NK-92 treated with Interleukin-12 subunit alpha and Interleukin-12 subunit beta, amount 100 ng/mL, for 24 hours (cell line): ENCODE data around the gene WAS.
"Not testable (repeated sequence)": the region's sequence is repeated elsewhere in the genome, so short reads cannot be mapped to it uniquely, and the experiment has no call there.

Source experiments
- DNase-seq: peaks from one replicate; lab custom pipeline; 2025; lab: John Stamatoyannopoulos, UW

Gene WAS

GRCh38 chrX:48683411-48683982, at the start of gene WAS:
Gene WAS, plus strand, starts transcription at chrX:48683799. Its CDS starts 55 bp downstream, at chrX:48683854.
- peak; percentile 13 for DNase-seq

- DNase-seq, result no peak
These were observed 47.3 kb upstream of the WAS start for GRCh38 chrX:48636301-48636700.

GRCh38 chrX:48636776-48637175, 46.8 kb upstream of the WAS start:
- no peak for DNase-seq

- no peak for DNase-seq
These were observed 37.9 kb upstream of the WAS start for GRCh38 chrX:48645669-48646068.

- DNase-seq, result no peak
These were observed 35.3 kb upstream of the WAS start for GRCh38 chrX:48648336-48648751.

- no peak for DNase-seq
These were observed 34.5 kb upstream of the WAS start for GRCh38 chrX:48649102-48649501.

- DNase-seq, result not testable (repeated sequence)
These were observed 31.5 kb upstream of the WAS start for GRCh38 chrX:48652055-48652579.

- DNase-seq, result not testable (repeated sequence)
These were observed 28.9 kb upstream of the WAS start for GRCh38 chrX:48654746-48655145.

GRCh38 chrX:48659686-48660085, 23.9 kb upstream of the WAS start:
- not testable (repeated sequence) for DNase-seq

GRCh38 chrX:48663241-48663640, 20.4 kb upstream of the WAS start:
- no peak for DNase-seq

- DNase-seq, result no peak
These were observed 19.4 kb upstream of the WAS start for GRCh38 chrX:48664156-48664555.

- no peak for DNase-seq
These were observed 17.6 kb upstream of the WAS start for GRCh38 chrX:48665991-48666390.

GRCh38 chrX:48666649-48667048, 16.9 kb upstream of the WAS start:
- DNase-seq, result no peak

- DNase-seq, result no peak
These were observed 16.1 kb upstream of the WAS start for GRCh38 chrX:48667509-48667908.

GRCh38 chrX:48668187-48668586, 15.4 kb upstream of the WAS start:
- not testable (repeated sequence) for DNase-seq

GRCh38 chrX:48676106-48676892, 7.3 kb upstream of the WAS start:
- peak; percentile 82 for DNase-seq

- DNase-seq, result peak; percentile 19
These were observed 6.7 kb upstream of the WAS start for GRCh38 chrX:48676893-48677270.

GRCh38 chrX:48677516-48677915, 6.1 kb upstream of the WAS start:
- DNase-seq, result no peak

GRCh38 chrX:48680467-48680866, 3.1 kb upstream of the WAS start:
- not testable (repeated sequence) for DNase-seq

GRCh38 chrX:48680925-48681324, 2.7 kb upstream of the WAS start:
- not testable (repeated sequence) for DNase-seq

- DNase-seq, result no peak
These were observed 1.9 kb upstream of the WAS start for GRCh38 chrX:48681539-48682183.

GRCh38 chrX:48682795-48683194, 804 bp upstream of the WAS start:
- not testable (repeated sequence) for DNase-seq

GRCh38 chrX:48684134-48684533, 535 bp downstream of the WAS start:
- no peak for DNase-seq
